Astrocyte (in vitro differentiated cells and primary cell): ENCODE data around the gene PDK2.

Experiments
- CTCF ChIP-seq: IDR thresholded peaks from 2 replicates; pipeline ENCODE4 v1.5.1; 2011; ENCODE audit warnings: low read depth, mild to moderate bottlenecking, inconsistent platforms, low read length, moderate library complexity; ENCODE audit not compliant: insufficient read depth
- EZH2 ChIP-seq: IDR thresholded peaks from 2 replicates; pipeline ENCODE4 v1.6.1; 2012; ENCODE audit warnings: mild to moderate bottlenecking, low read length, inconsistent platforms; ENCODE audit not compliant: insufficient read depth

- TF ChIP-seq EZH2 (no peak), CTCF (no peak)
Measured at GRCh38 chr17:50153650-50154575, 58.8 kb downstream of the PDK2 start.
